DOHH2 (cell line): ENCODE results near the gene UBTD2.

ENCODE experiments used
- EZH2phosphoT487 ChIP-seq: fragments of 200-600 bp; sonication (generic); IDR thresholded peaks from 2 replicates; pipeline ENCODE4 v1.6.1; 2017; ENCODE audit warnings: borderline replicate concordance, mild to moderate bottlenecking, antibody characterized with exemption, low read length, moderate library complexity, mixed read lengths
- TF ChIP-seq, protein P1 (sequence below): fragments of 200-600 bp; sonication (generic); IDR thresholded peaks from one replicate; pipeline ENCODE4 v1.5.1; 2014; ENCODE audit warnings: antibody characterized with exemption, mild to moderate bottlenecking, low read depth, low read length; ENCODE audit not compliant: poor library complexity, severe bottlenecking

DNA sequence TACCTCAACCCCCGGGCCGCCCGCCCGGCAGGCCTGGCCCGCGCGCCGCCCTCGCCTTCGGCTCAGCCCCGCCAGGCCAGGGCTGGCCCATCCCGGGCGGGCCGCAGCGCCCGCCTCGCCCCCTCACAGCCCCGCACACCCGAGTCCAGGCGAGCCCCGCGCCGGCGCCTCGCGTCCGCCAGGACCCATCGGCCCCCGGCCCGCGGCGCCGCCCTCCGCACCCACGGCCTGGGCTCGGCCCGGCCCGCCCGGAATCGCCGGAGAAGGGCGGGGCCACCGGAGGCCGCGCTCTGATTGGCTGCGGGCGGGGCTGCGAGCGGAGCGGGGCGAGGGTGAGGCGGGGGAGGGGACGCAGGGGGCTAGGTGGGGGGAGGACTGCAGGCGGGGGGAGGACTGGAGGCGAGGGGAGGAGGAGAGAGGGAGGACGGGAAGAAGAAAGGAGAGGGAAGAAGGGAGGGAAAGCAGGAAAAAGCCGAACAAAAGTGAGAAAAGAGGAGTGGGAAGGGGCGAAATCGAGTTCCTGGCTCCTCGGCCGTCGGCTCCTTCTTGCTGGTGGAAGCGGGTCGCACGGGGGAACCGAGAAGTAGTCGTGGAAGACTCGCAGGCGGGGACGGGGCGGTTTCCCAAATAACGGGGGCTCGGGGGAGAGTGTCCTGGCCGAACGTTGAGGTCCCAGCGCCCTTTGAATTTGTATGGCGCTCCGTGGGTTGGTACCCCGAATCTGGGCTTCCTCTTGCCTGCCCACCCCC, 472 bp upstream of the UBTD2 start:
- no peak for TF ChIP-seq EZH2phosphoT487
- TF ChIP-seq, protein P1, sequence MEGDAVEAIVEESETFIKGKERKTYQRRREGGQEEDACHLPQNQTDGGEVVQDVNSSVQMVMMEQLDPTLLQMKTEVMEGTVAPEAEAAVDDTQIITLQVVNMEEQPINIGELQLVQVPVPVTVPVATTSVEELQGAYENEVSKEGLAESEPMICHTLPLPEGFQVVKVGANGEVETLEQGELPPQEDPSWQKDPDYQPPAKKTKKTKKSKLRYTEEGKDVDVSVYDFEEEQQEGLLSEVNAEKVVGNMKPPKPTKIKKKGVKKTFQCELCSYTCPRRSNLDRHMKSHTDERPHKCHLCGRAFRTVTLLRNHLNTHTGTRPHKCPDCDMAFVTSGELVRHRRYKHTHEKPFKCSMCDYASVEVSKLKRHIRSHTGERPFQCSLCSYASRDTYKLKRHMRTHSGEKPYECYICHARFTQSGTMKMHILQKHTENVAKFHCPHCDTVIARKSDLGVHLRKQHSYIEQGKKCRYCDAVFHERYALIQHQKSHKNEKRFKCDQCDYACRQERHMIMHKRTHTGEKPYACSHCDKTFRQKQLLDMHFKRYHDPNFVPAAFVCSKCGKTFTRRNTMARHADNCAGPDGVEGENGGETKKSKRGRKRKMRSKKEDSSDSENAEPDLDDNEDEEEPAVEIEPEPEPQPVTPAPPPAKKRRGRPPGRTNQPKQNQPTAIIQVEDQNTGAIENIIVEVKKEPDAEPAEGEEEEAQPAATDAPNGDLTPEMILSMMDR, result no peak
